Liver (tissue), 9 donors: Measurements from ENCODE around the gene SEMA4D. TPM values are rescaled to one million over a fixed set of nuclear protein-coding genes. Genes with fewer than 3 reads are reported as not detected.
A peak's percentile ranks its signal among the peaks of the same experiment; 100 is the strongest.

Experiments
- DNase-seq: peaks from one replicate; pipeline ENCODE4 v3.0.0-alpha.2; 2017; ENCODE audit warnings: low spot score
- H3K27ac ChIP-seq, 2 donors: one replicate each; pipeline ENCODE4 v1.7.0; 2013; ENCODE audit warnings: inconsistent platforms in 2 of 2, low read length in 2 of 2, control low read depth in 1 of 2, low read depth in 1 of 2, mild to moderate bottlenecking in 1 of 2
- H3K27me3 ChIP-seq, 4 donors: one replicate each; pipeline versions ENCODE4 v1.6.1 to v1.7.0; 2013; ENCODE audit warnings: low read length in 3 of 4, inconsistent platforms in 1 of 4, mild to moderate bottlenecking in 1 of 4, moderate library complexity in 1 of 4; ENCODE audit not compliant: control insufficient read depth in 4 of 4, insufficient read depth in 4 of 4
- H3K36me3 ChIP-seq, 4 donors: one replicate each; pipeline versions ENCODE4 v1.6.1 to v1.7.0; 2013; ENCODE audit warnings: low read length in 3 of 4, mild to moderate bottlenecking in 3 of 4, low read depth in 1 of 4, moderate library complexity in 1 of 4; ENCODE audit not compliant: control insufficient read depth in 4 of 4, insufficient read depth in 3 of 4
- H3K4me1 ChIP-seq, 4 donors: one replicate each; pipeline versions ENCODE4 v1.6.1 to v1.7.0; 2013; ENCODE audit warnings: low read length in 3 of 4, mild to moderate bottlenecking in 3 of 4, moderate library complexity in 1 of 4; ENCODE audit not compliant: control insufficient read depth in 4 of 4, insufficient read depth in 4 of 4
- H3K4me3 ChIP-seq, 3 donors: one replicate each; pipeline versions ENCODE4 v1.6.1 to v1.7.0; 2013; ENCODE audit warnings: low read length in 3 of 3, control low read depth in 1 of 3, low read depth in 1 of 3, mild to moderate bottlenecking in 1 of 3
- H3K9ac ChIP-seq, 2 donors: one replicate each; pipeline ENCODE4 v1.7.0; 2013; ENCODE audit warnings: low read length in 2 of 2, mild to moderate bottlenecking in 2 of 2, moderate library complexity in 2 of 2, control low read depth in 1 of 2, low read depth in 1 of 2
- H3K9me3 ChIP-seq, 4 donors: one replicate each; pipeline versions ENCODE4 v1.6.1 to v1.7.0; 2013; ENCODE audit warnings: low read length in 3 of 4; ENCODE audit not compliant: control insufficient read depth in 4 of 4
- CTCF ChIP-seq: fragments of 150-350 bp; IDR thresholded peaks from 2 replicates; pipeline ENCODE4 v1.5.1; 2017; ENCODE audit warnings: improper control_type of control experiment, low read depth, low read length; ENCODE audit not compliant: missing input control
- EGR1 ChIP-seq, 2 donors: IDR thresholded peaks; 2 replicates each; pipeline ENCODE4 v1.6.1; 2016 to 2018; ENCODE audit warnings: antibody characterized with exemption in 2 of 2, low read depth in 2 of 2
- FOXA1 ChIP-seq: IDR thresholded peaks from 2 replicates; pipeline ENCODE4 v1.6.1; 2016; ENCODE audit warnings: antibody characterized with exemption
- FOXA2 ChIP-seq: IDR thresholded peaks from 2 replicates; pipeline ENCODE4 v1.6.1; 2016; ENCODE audit warnings: antibody characterized with exemption
- GABPA ChIP-seq, 2 donors: IDR thresholded peaks in 1 of 2; conservative IDR thresholded peaks in 1 of 2; 2 replicates each; pipeline ENCODE4 v1.6.1; 2016; ENCODE audit warnings: antibody characterized with exemption in 2 of 2, mild to moderate bottlenecking in 1 of 2, moderate library complexity in 1 of 2
- HNF4A ChIP-seq, 2 donors: conservative IDR thresholded peaks; 2 replicates each; pipeline ENCODE4 v1.6.1; 2016; ENCODE audit warnings: antibody characterized with exemption in 2 of 2, mild to moderate bottlenecking in 2 of 2
- HNF4G ChIP-seq: IDR thresholded peaks from 2 replicates; pipeline ENCODE4 v1.6.1; 2016; ENCODE audit warnings: antibody characterized with exemption
- JUND ChIP-seq, 2 donors: IDR thresholded peaks; 2 replicates each; pipeline ENCODE4 v1.6.1; 2016; ENCODE audit warnings: antibody characterized with exemption in 2 of 2
- MAX ChIP-seq: IDR thresholded peaks from 2 replicates; pipeline ENCODE4 v1.6.1; 2016; ENCODE audit warnings: antibody characterized with exemption
- NR2F2 ChIP-seq: IDR thresholded peaks from 2 replicates; pipeline ENCODE4 v1.6.1; 2016; ENCODE audit warnings: antibody characterized with exemption
- RAD21 ChIP-seq, 2 donors: IDR thresholded peaks; 2 replicates each; pipeline ENCODE4 v1.6.1; 2016; ENCODE audit warnings: antibody characterized with exemption in 2 of 2, mild to moderate bottlenecking in 2 of 2
- REST ChIP-seq: IDR thresholded peaks from 2 replicates; pipeline ENCODE4 v1.6.1; 2016; ENCODE audit warnings: antibody characterized with exemption, mild to moderate bottlenecking
- RXRA ChIP-seq, 2 donors: IDR thresholded peaks; 2 replicates each; pipeline ENCODE4 v1.6.1; 2017 to 2018; ENCODE audit warnings: antibody characterized with exemption in 2 of 2, mild to moderate bottlenecking in 1 of 2
- SP1 ChIP-seq: IDR thresholded peaks from 2 replicates; pipeline ENCODE4 v1.6.1; 2018; ENCODE audit warnings: antibody characterized with exemption, mild to moderate bottlenecking
- TAF1 ChIP-seq: conservative IDR thresholded peaks from 2 replicates; pipeline ENCODE4 v1.6.1; 2016; ENCODE audit warnings: antibody characterized with exemption, mild to moderate bottlenecking
- YY1 ChIP-seq: IDR thresholded peaks from 2 replicates; pipeline ENCODE4 v1.6.1; 2016; ENCODE audit warnings: antibody characterized with exemption, mild to moderate bottlenecking
- WGBS: extraction: QIAGEN DNeasy Blood & Tissue Kit; methylation state at CpG from one replicate; pipeline ENCODE4 v1.1.7; 2013; 5-methylcytosine and 5-hydroxymethylcytosine counted together
- polyA plus RNA-seq, 2 donors: library from polyadenylated mRNA; stranded (reverse) in 1 of 2; unstranded in 1 of 2; fragments of 200-250 nt in 1 of 2; fragments of >200 nt in 1 of 2; fragmentation: Nextera tagmentation in 1 of 2; extraction: Ambion mirVana in 1 of 2; gene quantifications; one replicate each; pipeline versions ENCODE4 v1.2.1 to v1.2.3, GENCODE V29; 2013 to 2015
- total RNA-seq, 2 donors: library from RNA; depleted of rRNA; stranded (reverse); fragments of >200 nt; gene quantifications; one replicate each; pipeline ENCODE4 v1.2.3, GENCODE V29; 2014
- TF ChIP-seq, protein P1 (sequence below): IDR thresholded peaks from 2 replicates; pipeline ENCODE4 v1.6.1; 2016; ENCODE audit warnings: antibody characterized with exemption
- TF ChIP-seq, protein P2 (sequence below): IDR thresholded peaks from 2 replicates; pipeline ENCODE4 v1.6.1; 2016; ENCODE audit warnings: antibody characterized with exemption
- donor health status: healthy.
- donor health status: healthy.
- donor health status: healthy.
- donor health status: healthy.
- donor health status: healthy.

The SEMA4D gene
- total and polyA plus RNA-seq, 4 donors, result 1.4 to 12.0 (median 4.1) TPM

- no peaks in the 10 kb centered on the region for H3K9me3 ChIP-seq
- H3K4me1 ChIP-seq, result peaks cover 0 to 6% (median 4%) of the 10 kb centered on the region in 4 donors
- H3K36me3 ChIP-seq, result no peaks in the 10 kb centered on the region
- H3K27me3 ChIP-seq, result no peaks in the 10 kb centered on the region
- no peak for TF ChIP-seq MAX
- H3K9ac ChIP-seq, result no peak overlapping the region
- no peak overlapping the region for H3K4me3 ChIP-seq
- WGBS, result 84% methylated on average over 6 of the region's 6 CpGs
- peak; percentile 77 for DNase-seq
- H3K27ac ChIP-seq, result no peak overlapping the region
These were observed 65.8 kb downstream of the SEMA4D start for GRCh38 chr9:89431930-89432725.

DNA sequence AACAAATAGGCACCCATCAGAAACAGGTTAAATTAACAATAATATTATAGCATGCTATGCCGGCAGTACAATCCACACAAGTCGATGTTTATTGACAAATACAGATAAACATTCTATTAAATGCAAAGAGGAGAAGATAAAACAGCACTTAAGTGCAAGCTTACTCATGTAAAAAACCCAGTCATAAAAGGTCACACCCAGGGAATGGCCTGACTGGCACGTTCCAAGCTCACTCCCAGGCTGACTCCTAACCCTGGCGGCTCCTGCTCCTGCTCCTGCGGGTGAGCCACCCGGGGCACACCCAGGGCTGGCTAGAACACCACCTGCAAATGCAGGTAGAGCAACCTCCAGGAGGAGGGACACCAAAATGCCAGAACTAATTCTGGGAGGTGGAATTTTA, 66.9 kb downstream of the SEMA4D start:
- WGBS, result 84% methylated on average over 6 of the region's 6 CpGs
- no peak overlapping the region for H3K4me3 ChIP-seq
- no peaks in the 10 kb centered on the region for H3K4me1 ChIP-seq

More for the DNA sequence above, 66.9 kb downstream of the SEMA4D start:
- DNase-seq, result no peak
- Histone ChIP-seq H3K9me3 (no peaks in the 10 kb centered on the region), H3K27ac (no peak overlapping the region), H3K9ac (no peak overlapping the region), H3K36me3 (no peaks in the 10 kb centered on the region), H3K27me3 (no peaks in the 10 kb centered on the region)
- TF ChIP-seq, protein P1, sequence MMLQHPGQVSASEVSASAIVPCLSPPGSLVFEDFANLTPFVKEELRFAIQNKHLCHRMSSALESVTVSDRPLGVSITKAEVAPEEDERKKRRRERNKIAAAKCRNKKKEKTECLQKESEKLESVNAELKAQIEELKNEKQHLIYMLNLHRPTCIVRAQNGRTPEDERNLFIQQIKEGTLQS, result no peak
- TF ChIP-seq, protein P2, sequence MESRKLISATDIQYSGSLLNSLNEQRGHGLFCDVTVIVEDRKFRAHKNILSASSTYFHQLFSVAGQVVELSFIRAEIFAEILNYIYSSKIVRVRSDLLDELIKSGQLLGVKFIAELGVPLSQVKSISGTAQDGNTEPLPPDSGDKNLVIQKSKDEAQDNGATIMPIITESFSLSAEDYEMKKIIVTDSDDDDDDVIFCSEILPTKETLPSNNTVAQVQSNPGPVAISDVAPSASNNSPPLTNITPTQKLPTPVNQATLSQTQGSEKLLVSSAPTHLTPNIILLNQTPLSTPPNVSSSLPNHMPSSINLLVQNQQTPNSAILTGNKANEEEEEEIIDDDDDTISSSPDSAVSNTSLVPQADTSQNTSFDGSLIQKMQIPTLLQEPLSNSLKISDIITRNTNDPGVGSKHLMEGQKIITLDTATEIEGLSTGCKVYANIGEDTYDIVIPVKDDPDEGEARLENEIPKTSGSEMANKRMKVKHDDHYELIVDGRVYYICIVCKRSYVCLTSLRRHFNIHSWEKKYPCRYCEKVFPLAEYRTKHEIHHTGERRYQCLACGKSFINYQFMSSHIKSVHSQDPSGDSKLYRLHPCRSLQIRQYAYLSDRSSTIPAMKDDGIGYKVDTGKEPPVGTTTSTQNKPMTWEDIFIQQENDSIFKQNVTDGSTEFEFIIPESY, result no peak
- TF ChIP-seq HNF4G (no peak), GABPA (IDR thresholded peaks at IDR 0.05 in 1 of 2, conservative IDR thresholded peaks at IDR 0.05 in 1 of 2) (no peak), NR2F2 (no peak), FOXA2 (no peak), RAD21 (IDR thresholded peaks at IDR 0.05) (no peak), RXRA (IDR thresholded peaks at IDR 0.05) (no peak), TAF1 (no peak), REST (no peak), EGR1 (IDR thresholded peaks at IDR 0.05; ENCODE audit: low read depth in 2 of 2) (no peak), FOXA1 (no peak), MAX (no peak), SP1 (no peak), HNF4A (conservative IDR thresholded peaks at IDR 0.05) (no peak), JUND (IDR thresholded peaks at IDR 0.05) (no peak), YY1 (no peak), CTCF (no peak)
